ENCODE data around the gene ARL4A. TPM values are rescaled to one million over a fixed set of nuclear protein-coding genes. Genes with fewer than 3 reads are reported as not detected.

The ARL4A gene
- total RNA-seq, 1 experiment from 2014 or later, result 39.4 TPM

DNA sequence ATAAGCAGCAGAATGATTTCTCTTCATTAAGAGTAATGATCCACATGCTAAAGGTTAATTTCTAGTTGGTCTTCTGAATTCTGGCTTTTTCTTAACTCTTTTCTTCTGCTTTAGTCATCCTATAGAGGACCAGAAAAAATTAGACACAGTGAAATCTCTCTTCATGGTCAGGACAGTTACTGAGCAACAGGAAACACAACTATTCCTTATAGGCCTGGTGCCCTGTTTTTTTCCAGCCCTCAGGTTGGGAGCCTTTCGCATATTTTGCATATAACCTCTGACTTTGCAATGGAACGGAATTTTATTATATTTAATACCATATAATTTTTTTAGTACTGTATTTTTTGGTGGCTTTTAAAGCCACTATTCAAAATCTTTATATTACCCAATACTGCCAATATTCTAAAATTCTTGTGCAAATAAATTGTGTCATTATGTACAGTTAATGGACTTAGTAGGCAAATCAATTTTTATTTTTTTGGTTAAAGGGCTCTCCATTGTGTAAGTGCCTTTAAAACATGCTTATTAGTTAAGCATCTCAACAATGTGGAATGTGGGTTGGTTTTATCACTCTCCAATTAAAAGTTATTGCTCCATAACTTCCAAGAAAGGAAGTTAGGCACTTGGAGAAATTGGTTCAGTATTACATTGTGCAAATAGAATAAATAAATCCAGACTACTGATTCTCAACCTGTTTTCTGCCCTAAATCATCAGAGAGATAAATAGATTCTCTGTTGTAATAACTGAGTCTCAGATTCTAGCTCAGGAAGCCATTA lies 22.5 kb downstream of the ARL4A start:
- Histone ChIP-seq H3K23me2 (ENCODE audit: insufficient read length, low read depth, low read length, poor library complexity, severe bottlenecking) (no peaks in the 10 kb centered on the region), H2BK12ac (ENCODE audit: insufficient read length, low read depth, low read length) (no peak overlapping the region), H3K18ac (ENCODE audit: insufficient read length, low read depth, low read length) (no peak overlapping the region), H3K4ac (ENCODE audit: low read depth, low read length) (no peak overlapping the region), H3K27me3 (ENCODE audit: insufficient read depth, low read length) (no peaks in the 10 kb centered on the region), H3K79me1 (ENCODE audit: insufficient read depth, low read depth, low read length, poor library complexity, severe bottlenecking) (no peaks in the 10 kb centered on the region), H3K9me3 (ENCODE audit: control insufficient read depth, low read depth, low read length) (no peaks in the 10 kb centered on the region), H3K79me2 (ENCODE audit: insufficient read depth, low read length) (no peaks in the 10 kb centered on the region), H2AFZ (ENCODE audit: low read length) (no peak overlapping the region), H3K4me1 (ENCODE audit: insufficient read depth, low read length) (no peaks in the 10 kb centered on the region), H3K14ac (ENCODE audit: insufficient read depth, low read length) (no peak overlapping the region), H3K56ac (ENCODE audit: insufficient read length, low read depth, low read length) (no peak overlapping the region), H2AK5ac (ENCODE audit: insufficient read length, low read length) (no peak overlapping the region), H4K8ac (replicated peaks; ENCODE audit: insufficient read length, low read depth, low read length) (no peak overlapping the region), H3K27ac (ENCODE audit: insufficient read length, low read depth, low read length) (no peak overlapping the region), H4K20me1 (ENCODE audit: control insufficient read depth, insufficient read depth, insufficient read length) (no peaks in the 10 kb centered on the region), H3K9ac (ENCODE audit: extremely low read depth, insufficient read length, low read length) (no peak overlapping the region), H3K4me2 (ENCODE audit: insufficient read depth, insufficient read length, low read length) (no peak overlapping the region), H2BK20ac (ENCODE audit: low read depth, low read length, poor library complexity, severe bottlenecking) (no peak overlapping the region), H2BK5ac (ENCODE audit: insufficient read length, low read length) (no peak overlapping the region), H4K91ac (ENCODE audit: insufficient read length, low read depth, low read length) (no peak overlapping the region), H3T11ph (ENCODE audit: low read length) (no peak overlapping the region), H2BK15ac (ENCODE audit: low read depth, low read length) (no peak overlapping the region), H4K5ac (ENCODE audit: insufficient read length, low read depth, low read length) (no peak overlapping the region), H3K23ac (ENCODE audit: insufficient read length, low read depth, low read length) (no peak overlapping the region), H2BK120ac (ENCODE audit: low read depth, low read length, poor library complexity, severe bottlenecking) (no peak overlapping the region)
- Mint-ChIP-seq H3K36me3 (ENCODE audit: insufficient read depth in 1 of 3, low read depth in 3 of 3) (no peaks in the 10 kb centered on the region), H3K4me3 (no peak overlapping the region), H3K9me3 (no peaks in the 10 kb centered on the region; a peak in 1 of 5 replicates), H3K4me1 (peaks cover 25 to 37% of the 10 kb centered on the region in 2 experiments), H3K27me3 (ENCODE audit: low read depth) (no peaks in the 10 kb centered on the region), H3K27ac (no peak overlapping the region)
- WGBS (ENCODE audit: extremely low coverage, insufficient read length, low lambda C conversion rate), result no CpG with 5 or more reads among the region's 2 CpGs
- TF ChIP-seq, protein P1, sequence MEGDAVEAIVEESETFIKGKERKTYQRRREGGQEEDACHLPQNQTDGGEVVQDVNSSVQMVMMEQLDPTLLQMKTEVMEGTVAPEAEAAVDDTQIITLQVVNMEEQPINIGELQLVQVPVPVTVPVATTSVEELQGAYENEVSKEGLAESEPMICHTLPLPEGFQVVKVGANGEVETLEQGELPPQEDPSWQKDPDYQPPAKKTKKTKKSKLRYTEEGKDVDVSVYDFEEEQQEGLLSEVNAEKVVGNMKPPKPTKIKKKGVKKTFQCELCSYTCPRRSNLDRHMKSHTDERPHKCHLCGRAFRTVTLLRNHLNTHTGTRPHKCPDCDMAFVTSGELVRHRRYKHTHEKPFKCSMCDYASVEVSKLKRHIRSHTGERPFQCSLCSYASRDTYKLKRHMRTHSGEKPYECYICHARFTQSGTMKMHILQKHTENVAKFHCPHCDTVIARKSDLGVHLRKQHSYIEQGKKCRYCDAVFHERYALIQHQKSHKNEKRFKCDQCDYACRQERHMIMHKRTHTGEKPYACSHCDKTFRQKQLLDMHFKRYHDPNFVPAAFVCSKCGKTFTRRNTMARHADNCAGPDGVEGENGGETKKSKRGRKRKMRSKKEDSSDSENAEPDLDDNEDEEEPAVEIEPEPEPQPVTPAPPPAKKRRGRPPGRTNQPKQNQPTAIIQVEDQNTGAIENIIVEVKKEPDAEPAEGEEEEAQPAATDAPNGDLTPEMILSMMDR (conservative IDR thresholded peaks at IDR 0.05), result no peak
- no peak for DNase-seq

Data from H9 (cell line).